Small intestine (tissue), 7 donors: ENCODE measurements around the gene CORO2A. TPM values are rescaled to one million over a fixed set of nuclear protein-coding genes. Genes with fewer than 3 reads are reported as not detected.
A peak's percentile ranks its signal among the peaks of the same experiment; 100 is the strongest.
"Not testable (repeated sequence)": the region's sequence is repeated elsewhere in the genome, so short reads cannot be mapped to it uniquely, and the experiment has no call there.

Experiments used
- DNase-seq, 2 donors: peaks; one replicate each; pipeline versions ENCODE4 v3.0.0 to v3.0.0-alpha.2; 2013
- FAIRE-seq: peaks from 2 replicates; lab custom pipeline; 2012; peaks lifted over from hg19 to GRCh38; lab: Jason Lieb, UNC
- H3K27ac ChIP-seq, 3 donors: one replicate each; pipeline ENCODE4 v1.5.1; 2013; ENCODE audit warnings: low read length in 2 of 3, mild to moderate bottlenecking in 2 of 3, control low read depth in 1 of 3, inconsistent platforms in 1 of 3, low read depth in 1 of 3, moderate library complexity in 1 of 3
- H3K27me3 ChIP-seq, 3 donors: one replicate each; pipeline ENCODE4 v1.6.1; 2013; ENCODE audit warnings: low read length in 3 of 3, inconsistent platforms in 1 of 3; ENCODE audit not compliant: control insufficient read depth in 3 of 3, insufficient read depth in 3 of 3
- H3K36me3 ChIP-seq, 3 donors: one replicate each; pipeline ENCODE4 v1.6.1; 2013; ENCODE audit warnings: low read length in 3 of 3, inconsistent platforms in 1 of 3, low read depth in 1 of 3, mild to moderate bottlenecking in 1 of 3, moderate library complexity in 1 of 3; ENCODE audit not compliant: control insufficient read depth in 3 of 3, insufficient read depth in 2 of 3
- H3K4me1 ChIP-seq, 3 donors: one replicate each; pipeline ENCODE4 v1.6.1; 2013; ENCODE audit warnings: low read length in 2 of 3, inconsistent platforms in 1 of 3, low read depth in 1 of 3, mild to moderate bottlenecking in 1 of 3, moderate library complexity in 1 of 3; ENCODE audit not compliant: control insufficient read depth in 3 of 3, insufficient read depth in 2 of 3
- H3K4me3 ChIP-seq, 3 donors: one replicate each; pipeline ENCODE4 v1.5.1; 2013; ENCODE audit warnings: low read length in 3 of 3, control low read depth in 1 of 3, inconsistent platforms in 1 of 3, low read depth in 1 of 3, mild to moderate bottlenecking in 1 of 3, moderate library complexity in 1 of 3
- H3K9me3 ChIP-seq, 2 donors: one replicate each; pipeline ENCODE4 v1.6.1; 2013; ENCODE audit warnings: low read depth in 1 of 2, low read length in 1 of 2; ENCODE audit not compliant: control insufficient read depth in 2 of 2, insufficient read depth in 1 of 2
- WGBS, 3 donors: extraction: QIAGEN DNeasy Blood & Tissue Kit; methylation state at CpG; one replicate each; pipeline ENCODE4 v1.1.7; 2013; 5-methylcytosine and 5-hydroxymethylcytosine counted together
- polyA plus RNA-seq, 4 donors: library from polyadenylated mRNA; stranded (reverse) in 3 of 4; unstranded in 1 of 4; fragments of 200-250 nt in 3 of 4; fragments of 120-200 nt in 1 of 4; gene quantifications; one replicate each; pipeline versions ENCODE4 v1.2.1 to v1.2.3, GENCODE V29; 2013
- donor health status: healthy with polysubstance abuse.
- donor health status: control.
- donor health status: control.
- donor health status: Bipolar disorder and iron deficiency.
- donor health status: healthy.

CORO2A gene
- polyA plus RNA-seq, 4 donors: 35.1 to 68.2 (median 51.2) TPM

DNA sequence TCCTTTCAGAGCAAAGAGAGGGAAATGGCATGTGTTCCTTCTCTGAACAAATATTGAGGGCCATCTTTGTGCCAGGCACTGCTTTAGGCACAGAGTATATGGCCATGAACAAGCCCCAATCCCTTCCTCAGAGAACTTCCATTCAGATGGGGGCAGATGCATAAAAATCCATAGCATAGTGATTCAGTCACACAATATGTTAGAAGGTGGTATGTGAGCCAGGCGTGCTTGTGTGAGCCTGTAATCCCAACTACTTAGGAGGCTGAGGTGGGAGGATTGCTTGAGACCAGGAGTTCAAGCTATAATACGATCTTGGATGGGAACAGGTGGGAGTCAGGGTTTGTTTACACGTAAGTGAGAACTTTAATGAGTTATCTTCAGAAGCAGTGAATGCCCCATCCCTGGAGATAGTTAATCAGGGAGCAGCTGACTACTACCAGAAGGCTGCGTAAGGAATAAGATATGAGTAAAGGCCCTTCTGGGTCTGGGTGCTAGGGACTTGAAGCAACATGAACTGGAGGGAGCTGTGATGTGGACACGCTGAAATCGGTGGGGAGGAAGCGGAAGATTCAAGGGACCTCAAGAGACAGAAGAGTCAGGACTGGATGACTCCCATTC is 108.8 kb downstream of the CORO2A start:
- DNase-seq (no peak), FAIRE-seq (no peak)
- WGBS, 3 donors: 86 to 94% (median 93%) methylated on average over 7 of the region's 7 CpGs
- Histone ChIP-seq H3K36me3 (peaks cover 9 to 68% (median 18%) of the 10 kb centered on the region in 3 donors), H3K4me1 (peaks cover 0 to 23% (median 0%) of the 10 kb centered on the region in 3 donors), H3K9me3 (no peaks in the 10 kb centered on the region), H3K27ac (peak overlapping the region in 2 of 3 donors; percentile 23 to 49), H3K27me3 (no peaks in the 10 kb centered on the region), H3K4me3 (no peak overlapping the region)

DNA sequence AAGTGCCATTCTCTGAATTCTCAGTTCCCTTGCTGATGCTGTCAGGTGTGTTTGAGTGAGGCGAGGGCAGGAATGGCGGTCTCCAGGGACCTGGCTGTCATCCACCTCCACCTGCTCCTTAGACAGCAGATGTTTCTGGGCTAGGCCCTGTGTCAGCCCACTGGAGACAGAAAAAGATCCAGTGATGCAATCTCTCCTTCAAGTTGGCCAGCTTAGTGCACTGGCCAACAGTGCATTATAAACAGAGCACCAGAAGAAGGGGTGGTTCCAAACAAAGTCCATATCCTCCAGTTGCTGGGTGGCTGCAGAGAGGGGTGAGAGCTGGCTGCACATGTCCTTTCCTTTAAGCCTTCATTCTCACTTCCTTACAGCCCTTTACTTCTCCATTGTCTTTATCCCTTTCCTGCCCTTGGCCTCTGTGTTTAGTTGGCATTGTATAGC is 109.4 kb downstream of the CORO2A start:
- H3K27me3 ChIP-seq: no peaks in the 10 kb centered on the region
- WGBS, 3 donors: 74 to 94% (median 90%) methylated on average over 2 of the region's 2 CpGs
- DNase-seq (peak; percentile 66 to 72), FAIRE-seq (no peak)
- no peak overlapping the region for H3K4me3 ChIP-seq
- H3K27ac ChIP-seq: peak overlapping the region in 2 of 3 donors; percentile 49 to 56
- H3K9me3 ChIP-seq: no peaks in the 10 kb centered on the region
- peaks cover 12 to 74% (median 18%) of the 10 kb centered on the region in 3 donors for H3K36me3 ChIP-seq
- H3K4me1 ChIP-seq: peaks cover 0 to 22% (median 0%) of the 10 kb centered on the region in 3 donors

DNA sequence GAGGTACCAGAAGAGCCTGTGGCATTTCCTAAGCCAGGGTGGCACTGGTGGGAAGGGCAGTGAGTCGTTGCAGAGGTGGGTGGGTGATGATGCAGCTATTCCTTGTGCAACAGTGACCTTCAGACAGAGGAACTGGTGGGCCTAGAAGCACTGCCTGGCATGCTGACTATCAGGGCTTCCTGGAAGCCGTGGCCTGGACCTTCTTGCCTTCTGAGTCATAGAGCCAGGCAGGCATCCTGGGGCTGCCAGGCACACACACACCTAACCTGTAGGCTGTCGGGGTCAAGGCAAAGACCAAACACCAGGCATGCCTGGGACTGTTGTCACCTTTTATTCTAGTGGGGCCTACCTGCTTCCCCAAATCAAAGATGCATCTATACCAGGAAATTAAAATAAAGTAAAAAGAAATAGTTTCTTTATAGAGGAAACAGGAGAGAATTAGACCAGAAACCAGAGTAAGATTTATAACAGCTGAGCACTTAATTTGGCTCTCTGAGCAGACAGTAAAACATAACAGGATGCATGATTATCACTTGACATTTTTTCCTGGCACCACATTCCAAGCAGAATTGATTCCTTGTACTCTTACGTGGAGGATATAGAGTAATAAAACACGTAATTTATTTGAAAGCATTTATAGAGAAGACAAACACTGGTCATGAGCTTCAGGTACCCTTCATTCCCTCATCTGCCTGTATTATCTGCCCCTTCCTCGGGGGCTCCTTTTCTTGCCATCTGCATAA is 110.8 kb downstream of the CORO2A start:
- H3K4me1 ChIP-seq: peaks cover 0 to 20% (median 0%) of the 10 kb centered on the region in 3 donors
- WGBS, 3 donors: 36 to 57% (median 45%) methylated on average over 6 of the region's 6 CpGs
- H3K27ac ChIP-seq: peak overlapping the region; percentile 21 to 84 (median 48)
- H3K27me3 ChIP-seq: no peaks in the 10 kb centered on the region
- FAIRE-seq: no peak
- H3K9me3 ChIP-seq: no peaks in the 10 kb centered on the region
- H3K36me3 ChIP-seq: peaks cover 13 to 77% (median 21%) of the 10 kb centered on the region in 3 donors
- no peak overlapping the region for H3K4me3 ChIP-seq
- peak; percentile 57 to 76 for DNase-seq

DNA sequence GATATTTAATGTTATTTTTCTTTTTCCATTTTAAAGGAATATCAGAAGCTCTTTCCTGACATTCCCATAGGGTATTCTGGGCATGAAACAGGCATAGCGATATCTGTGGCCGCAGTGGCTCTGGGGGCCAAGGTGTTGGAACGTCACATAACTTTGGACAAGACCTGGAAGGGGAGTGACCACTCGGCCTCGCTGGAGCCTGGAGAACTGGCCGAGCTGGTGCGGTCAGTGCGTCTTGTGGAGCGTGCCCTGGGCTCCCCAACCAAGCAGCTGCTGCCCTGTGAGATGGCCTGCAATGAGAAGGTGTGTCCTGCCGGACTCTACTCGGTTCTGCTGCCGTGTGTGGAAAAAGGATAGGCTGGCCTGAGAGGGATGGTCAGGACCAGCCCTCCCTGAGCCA is 111.7 kb downstream of the CORO2A start:
- Histone ChIP-seq H3K36me3 (peaks cover 8 to 73% (median 18%) of the 10 kb centered on the region in 3 donors), H3K9me3 (no peaks in the 10 kb centered on the region), H3K27me3 (no peaks in the 10 kb centered on the region), H3K4me1 (peaks cover 0 to 20% (median 0%) of the 10 kb centered on the region in 3 donors), H3K27ac (peak overlapping the region in 2 of 3 donors; percentile 47 to 84), H3K4me3 (no peak overlapping the region)
- FAIRE-seq: no peak
- 88 to 94% (median 91%) methylated on average over 11 to 12 of the region's 12 CpGs for WGBS, 3 donors
- DNase-seq: no peak

DNA sequence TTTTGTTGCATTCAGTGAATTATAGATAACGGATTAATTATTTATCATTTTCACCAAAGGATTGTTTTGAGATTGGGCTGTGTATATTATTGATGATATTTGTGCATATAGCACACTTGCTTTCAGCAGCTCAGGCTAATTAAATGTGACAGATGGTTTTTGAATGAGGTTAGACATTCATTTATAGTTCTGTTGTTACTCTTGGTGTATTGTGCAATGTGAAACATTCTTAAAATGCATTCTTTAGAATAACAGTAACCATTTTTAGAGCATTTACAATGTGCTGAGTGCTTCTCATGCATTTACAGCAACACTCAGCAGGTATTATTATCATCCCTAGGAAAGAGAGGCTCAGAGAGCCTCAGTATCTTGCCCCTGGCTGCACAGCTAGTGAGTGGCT is 112.1 kb downstream of the CORO2A start:
- Histone ChIP-seq H3K27ac (no peak overlapping the region), H3K4me1 (peaks cover 0 to 20% (median 0%) of the 10 kb centered on the region in 3 donors), H3K36me3 (peaks cover 8 to 70% (median 17%) of the 10 kb centered on the region in 3 donors), H3K9me3 (no peaks in the 10 kb centered on the region), H3K4me3 (no peak overlapping the region), H3K27me3 (no peaks in the 10 kb centered on the region)
- 97 to 100% (median 100%) methylated on average over 1 of the region's 1 CpG for WGBS, 3 donors
- DNase-seq (no peak), FAIRE-seq (no peak)

DNA sequence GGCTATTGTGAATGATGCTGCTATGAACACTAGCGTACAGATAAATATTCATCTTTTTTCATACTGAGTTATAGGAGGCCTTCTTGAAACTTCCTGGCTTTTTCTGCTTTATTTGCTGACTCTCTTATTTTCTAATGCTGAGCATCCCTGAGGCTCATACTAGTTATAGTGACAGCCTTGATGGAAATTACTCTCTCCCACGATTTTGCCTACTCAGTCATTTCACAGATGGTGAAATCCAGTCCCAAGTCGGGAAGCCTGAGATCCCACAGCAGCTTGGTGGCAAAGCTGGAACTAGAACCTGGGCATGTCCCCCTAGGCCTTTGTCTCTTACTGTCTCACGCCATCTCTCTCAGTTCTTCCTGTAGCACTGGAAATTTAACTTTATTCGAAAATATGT is 113.5 kb downstream of the CORO2A start:
- peaks cover 0 to 30% (median 0%) of the 10 kb centered on the region in 3 donors for H3K4me1 ChIP-seq

DNA sequence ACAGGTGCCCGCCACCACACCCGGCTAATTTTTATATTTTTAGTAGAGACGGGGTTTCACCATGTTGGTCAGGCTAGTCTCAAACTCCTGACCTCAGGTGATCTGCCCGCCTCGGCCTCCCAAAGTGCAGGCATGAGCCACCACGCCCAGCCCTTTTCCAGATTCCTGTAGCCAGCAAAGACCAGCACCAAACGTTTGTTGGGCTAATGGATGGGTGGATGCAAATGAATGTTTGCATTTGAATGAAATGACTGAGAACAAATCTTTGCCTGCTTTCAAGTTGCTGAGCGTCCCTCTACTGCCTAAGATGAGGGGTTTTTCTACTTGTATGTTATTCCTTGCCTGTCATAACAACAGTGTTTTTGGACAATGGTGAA is 115.9 kb downstream of the CORO2A start:
- H3K4me1 ChIP-seq: peaks cover 0 to 33% (median under 1%) of the 10 kb centered on the region in 3 donors
- 83 to 87% (median 85%) methylated on average over 8 of the region's 8 CpGs for WGBS, 3 donors
- H3K36me3 ChIP-seq: peaks cover 2 to 46% (median 15%) of the 10 kb centered on the region in 3 donors
- not testable (repeated sequence) for H3K4me3 ChIP-seq, FAIRE-seq, H3K9me3 ChIP-seq, H3K27ac ChIP-seq, H3K27me3 ChIP-seq, DNase-seq

More for the DNA sequence above, 113.5 kb downstream of the CORO2A start:
- Histone ChIP-seq H3K27me3 (no peaks in the 10 kb centered on the region), H3K36me3 (peaks cover 6 to 57% (median 17%) of the 10 kb centered on the region in 3 donors), H3K4me3 (no peak overlapping the region), H3K27ac (no peak overlapping the region), H3K9me3 (no peaks in the 10 kb centered on the region)
- FAIRE-seq (no peak), DNase-seq (no peak)
- 83 to 85% (median 84%) methylated on average over 5 of the region's 5 CpGs for WGBS, 3 donors

DNA sequence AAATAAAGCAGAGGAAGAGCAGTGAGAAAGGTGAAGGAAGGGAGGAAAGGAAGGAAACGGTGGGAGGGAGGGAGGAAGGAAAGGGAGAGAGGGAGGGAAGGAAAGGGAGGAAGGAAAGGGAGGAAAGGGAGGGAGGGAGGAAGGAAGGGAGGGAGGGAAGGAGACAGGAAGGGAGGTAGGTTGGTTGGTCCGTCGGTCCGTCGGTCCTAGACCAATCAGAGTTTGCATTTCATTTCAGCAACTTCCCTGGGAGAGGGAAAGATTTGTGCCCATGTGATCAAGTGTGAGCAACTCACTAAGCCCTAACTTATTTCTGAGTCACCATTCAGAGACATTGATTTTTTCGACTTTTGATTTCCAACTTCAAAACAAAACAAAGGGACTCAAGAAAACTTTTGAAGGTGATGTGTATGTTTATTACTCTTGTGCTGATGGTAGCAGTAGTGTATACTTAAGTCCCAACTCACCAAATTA is 117.1 kb downstream of the CORO2A start:
- H3K27me3 ChIP-seq: no peaks in the 10 kb centered on the region
- H3K9me3 ChIP-seq: no peaks in the 10 kb centered on the region
- H3K4me3 ChIP-seq: no peak overlapping the region
- peaks cover 0 to 42% (median 13%) of the 10 kb centered on the region in 3 donors for H3K36me3 ChIP-seq
- WGBS, 3 donors: 35 to 49% (median 46%) methylated on average over 6 of the region's 6 CpGs
- peaks cover 2 to 31% (median 2%) of the 10 kb centered on the region in 3 donors for H3K4me1 ChIP-seq
- DNase-seq (peak in 1 of 2 donors; percentile 30), FAIRE-seq (no peak)
- peak overlapping the region in 1 of 3 donors; percentile 72 for H3K27ac ChIP-seq
